HFF-Myc (cell line): ENCODE data around the gene LTN1.
A peak's percentile ranks its signal among the peaks of the same experiment; 100 is the strongest.

Experiments
- DNase-seq: peaks from one replicate; pipeline ENCODE4 v3.0.0-alpha.2; 2011; ENCODE audit warnings: low read depth; ENCODE audit errors: extremely low read depth
- H3K4me3 ChIP-seq: replicated peaks from 2 replicates; pipeline ENCODE4 v1.5.1; 2011; ENCODE audit warnings: low read depth, mild to moderate bottlenecking, control low read depth, low read length
- TF ChIP-seq, protein P1 (sequence below): IDR thresholded peaks from 2 replicates; pipeline ENCODE4 v1.5.1; 2012; ENCODE audit warnings: mild to moderate bottlenecking, low read depth, low read length, control low read depth; ENCODE audit errors: missing control alignments

Gene LTN1

DNA sequence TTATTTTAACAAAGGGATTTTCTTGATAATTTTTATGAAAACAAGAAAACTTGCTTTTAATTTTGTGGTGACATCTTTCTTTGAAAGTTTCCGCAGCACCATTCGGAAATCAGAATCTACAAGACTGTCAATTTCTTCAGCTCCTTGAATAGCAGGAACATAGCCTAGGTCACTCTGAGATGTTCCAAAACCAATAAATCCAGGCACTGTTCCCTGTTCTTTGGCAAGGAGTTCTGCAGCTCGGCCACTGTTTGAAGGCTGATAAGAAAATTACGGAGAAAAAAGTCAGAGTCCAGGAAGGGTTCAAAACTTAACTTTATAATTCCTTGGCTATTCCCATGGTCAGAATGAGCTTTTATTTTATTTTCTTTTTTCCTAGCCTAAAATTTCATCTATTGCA lies 6.0 kb downstream of the LTN1 start:
- no peak for DNase-seq
- TF ChIP-seq, protein P1, sequence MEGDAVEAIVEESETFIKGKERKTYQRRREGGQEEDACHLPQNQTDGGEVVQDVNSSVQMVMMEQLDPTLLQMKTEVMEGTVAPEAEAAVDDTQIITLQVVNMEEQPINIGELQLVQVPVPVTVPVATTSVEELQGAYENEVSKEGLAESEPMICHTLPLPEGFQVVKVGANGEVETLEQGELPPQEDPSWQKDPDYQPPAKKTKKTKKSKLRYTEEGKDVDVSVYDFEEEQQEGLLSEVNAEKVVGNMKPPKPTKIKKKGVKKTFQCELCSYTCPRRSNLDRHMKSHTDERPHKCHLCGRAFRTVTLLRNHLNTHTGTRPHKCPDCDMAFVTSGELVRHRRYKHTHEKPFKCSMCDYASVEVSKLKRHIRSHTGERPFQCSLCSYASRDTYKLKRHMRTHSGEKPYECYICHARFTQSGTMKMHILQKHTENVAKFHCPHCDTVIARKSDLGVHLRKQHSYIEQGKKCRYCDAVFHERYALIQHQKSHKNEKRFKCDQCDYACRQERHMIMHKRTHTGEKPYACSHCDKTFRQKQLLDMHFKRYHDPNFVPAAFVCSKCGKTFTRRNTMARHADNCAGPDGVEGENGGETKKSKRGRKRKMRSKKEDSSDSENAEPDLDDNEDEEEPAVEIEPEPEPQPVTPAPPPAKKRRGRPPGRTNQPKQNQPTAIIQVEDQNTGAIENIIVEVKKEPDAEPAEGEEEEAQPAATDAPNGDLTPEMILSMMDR: no peak
- H3K4me3 ChIP-seq: no peak overlapping the region

DNA sequence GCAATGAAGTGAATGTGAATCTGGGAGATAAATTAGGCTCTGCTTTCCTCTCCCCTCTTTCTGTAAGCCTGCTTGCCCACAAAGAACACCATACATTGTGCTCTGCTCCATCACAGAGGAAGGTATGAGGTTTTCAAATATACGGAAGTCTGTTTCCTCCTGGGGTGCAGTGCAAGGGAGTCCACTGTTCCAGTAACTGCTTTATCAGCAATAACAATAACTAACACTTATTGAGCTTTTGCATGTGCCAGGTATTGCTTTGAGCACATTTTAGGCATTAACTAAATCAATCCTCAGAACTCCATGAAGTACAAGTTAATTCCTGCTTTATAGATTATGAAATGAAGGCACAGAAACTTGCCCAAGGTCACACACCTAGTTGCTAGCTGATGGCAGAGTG lies 10.0 kb downstream of the LTN1 start:
- TF ChIP-seq, protein P1: no peak
- no peak overlapping the region for H3K4me3 ChIP-seq
- no peak for DNase-seq

- H3K4me3 ChIP-seq: no peak overlapping the region
- TF ChIP-seq, protein P1: no peak
- no peak for DNase-seq
These were observed 13.6 kb downstream of the LTN1 start for GRCh38 chr21:28979092-28979491.

GRCh38 chr21:28975397-28975796 lies 17.3 kb downstream of the LTN1 start:
- DNase-seq: peak; percentile 73
- TF ChIP-seq, protein P1: no peak
- no peak overlapping the region for H3K4me3 ChIP-seq

DNA sequence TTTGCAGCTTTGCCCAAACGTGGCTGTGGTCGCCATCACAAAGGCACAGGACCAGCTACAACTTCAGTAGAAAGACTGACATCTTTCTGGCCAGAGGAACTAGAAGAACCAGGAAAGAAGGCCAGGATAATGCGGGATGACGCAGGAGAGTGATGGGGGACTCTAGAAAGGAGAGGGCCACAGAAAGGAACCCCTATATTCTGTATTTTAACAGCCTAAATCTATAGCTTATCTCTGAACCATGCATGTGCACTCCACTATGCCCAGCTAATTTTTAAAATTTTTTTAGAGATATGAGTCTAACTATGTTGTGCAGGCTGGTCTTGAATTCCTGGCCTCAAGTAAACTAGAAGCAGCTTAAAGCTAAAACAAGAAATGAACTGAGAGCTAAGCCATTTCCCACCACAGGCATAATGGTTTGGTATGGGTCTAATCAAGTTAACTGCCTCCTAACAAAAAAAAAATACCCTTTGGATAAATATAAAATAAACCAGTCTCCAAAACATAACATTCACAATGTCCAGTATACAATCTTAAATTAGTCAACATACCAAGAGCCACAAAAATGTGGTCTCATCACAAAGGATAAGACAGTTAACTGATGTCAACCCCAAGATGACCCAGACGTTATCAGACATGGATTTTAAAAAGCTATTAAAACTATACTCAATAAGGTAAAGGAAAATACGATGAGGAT lies 18.0 kb downstream of the LTN1 start:
- H3K4me3 ChIP-seq: no peak overlapping the region
- TF ChIP-seq, protein P1: no peak
- DNase-seq: no peak

- TF ChIP-seq, protein P1: no peak
- no peak overlapping the region for H3K4me3 ChIP-seq
- DNase-seq: no peak
These were observed 20.3 kb downstream of the LTN1 start for GRCh38 chr21:28972398-28972797.

DNA sequence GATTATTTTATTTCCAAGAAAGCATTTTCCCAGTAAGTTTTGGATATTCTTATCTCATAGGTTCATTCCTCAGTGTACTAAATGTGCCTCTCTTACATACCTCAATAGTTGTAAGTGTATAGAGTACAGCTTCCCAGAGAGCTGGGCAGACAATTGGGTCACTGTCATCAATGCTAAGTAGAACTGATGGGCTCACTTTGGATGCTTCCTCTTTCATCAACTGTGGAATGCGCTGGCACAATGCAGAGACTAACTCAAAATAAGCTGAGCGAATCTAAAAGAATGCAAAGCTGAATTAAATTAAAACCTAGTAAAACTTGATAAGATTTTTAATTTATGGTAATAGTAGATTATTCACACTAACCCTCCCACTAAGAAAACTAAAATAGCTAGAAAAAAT lies 21.5 kb downstream of the LTN1 start:
- no peak for DNase-seq
- no peak overlapping the region for H3K4me3 ChIP-seq
- TF ChIP-seq, protein P1: no peak
